ENCODE data around the gene COL4A1. TPM values are rescaled to one million over a fixed set of nuclear protein-coding genes. Genes with fewer than 3 reads are reported as not detected.
A peak's percentile ranks its signal among the peaks of the same experiment; 100 is the strongest.
"Not testable (repeated sequence)": the region's sequence is repeated elsewhere in the genome, so short reads cannot be mapped to it uniquely, and the experiment has no call there.

COL4A1 gene
- total RNA-seq, 1 donor from 2014 or later = 120 TPM

- H3K4me3 ChIP-seq = no peak overlapping the region
- intact Hi-C loops (cut with micrococcal nuclease) = no loop called here
- H3K27me3 ChIP-seq (ENCODE audit: low read depth) = peaks cover 23% of the 10 kb centered on the region
- TF ChIP-seq CTCF (IDR thresholded peaks at IDR 0.05; ENCODE audit: borderline replicate concordance) = no peak
- DNase-seq = no peak
- H3K9me3 ChIP-seq (replicated peaks) = no peaks in the 10 kb centered on the region
- no peak overlapping the region for H3K27ac ChIP-seq (replicated peaks)
- no peaks in the 10 kb centered on the region for H3K36me3 ChIP-seq
- peaks cover 25% of the 10 kb centered on the region for H3K4me1 ChIP-seq
Observed at GRCh38 chr13:110113284-110113764, 193.6 kb downstream of the COL4A1 start.

- Histone ChIP-seq H3K27me3 (ENCODE audit: low read depth) (peaks cover 15% of the 10 kb centered on the region), H3K4me1 (peaks cover 24% of the 10 kb centered on the region)
- H3K9me3 ChIP-seq (replicated peaks); intact Hi-C loops (cut with micrococcal nuclease); H3K27ac ChIP-seq (replicated peaks); H3K36me3 ChIP-seq; DNase-seq; H3K4me3 ChIP-seq: not testable (repeated sequence)
- peak; percentile 34 for TF ChIP-seq CTCF (IDR thresholded peaks at IDR 0.05; ENCODE audit: borderline replicate concordance)
Observed at GRCh38 chr13:110112379-110112778, 194.6 kb downstream of the COL4A1 start.

GRCh38 chr13:110110783-110111182 lies 196.2 kb downstream of the COL4A1 start:
- no peak for DNase-seq
- intact Hi-C loops (cut with micrococcal nuclease) = no loop called here
- H3K4me3 ChIP-seq = no peak overlapping the region
- H3K27ac ChIP-seq (replicated peaks) = no peak overlapping the region
- no peaks in the 10 kb centered on the region for H3K9me3 ChIP-seq (replicated peaks)
- no peaks in the 10 kb centered on the region for H3K36me3 ChIP-seq
- H3K4me1 ChIP-seq = peaks cover 40% of the 10 kb centered on the region
- no peaks in the 10 kb centered on the region for H3K27me3 ChIP-seq (ENCODE audit: low read depth)
- no peak for TF ChIP-seq CTCF (IDR thresholded peaks at IDR 0.05; ENCODE audit: borderline replicate concordance)

- TF ChIP-seq CTCF (IDR thresholded peaks at IDR 0.05; ENCODE audit: borderline replicate concordance) = no peak
- H3K9me3 ChIP-seq (replicated peaks) = no peaks in the 10 kb centered on the region
- H3K27ac ChIP-seq (replicated peaks) = peak overlapping the region; percentile 82
- DNase-seq = peak; percentile 80
- peaks cover 49% of the 10 kb centered on the region for H3K4me1 ChIP-seq
- H3K4me3 ChIP-seq = peak overlapping the region; percentile 36
- intact Hi-C loops (cut with micrococcal nuclease) = no loop called here
- H3K36me3 ChIP-seq = no peaks in the 10 kb centered on the region
- no peaks in the 10 kb centered on the region for H3K27me3 ChIP-seq (ENCODE audit: low read depth)
Observed at GRCh38 chr13:110109910-110110309, 197.0 kb downstream of the COL4A1 start.

- Histone ChIP-seq H3K27me3 (ENCODE audit: low read depth) (no peaks in the 10 kb centered on the region), H3K9me3 (replicated peaks) (no peaks in the 10 kb centered on the region), H3K4me3 (peak overlapping the region; percentile 36), H3K27ac (replicated peaks) (peak overlapping the region; percentile 82), H3K36me3 (no peaks in the 10 kb centered on the region), H3K4me1 (peaks cover 51% of the 10 kb centered on the region)
- intact Hi-C loops (cut with micrococcal nuclease) = no loop called here
- peak; percentile 2 for TF ChIP-seq CTCF (IDR thresholded peaks at IDR 0.05; ENCODE audit: borderline replicate concordance)
- no peak for DNase-seq
Observed at GRCh38 chr13:110109140-110109783, 197.7 kb downstream of the COL4A1 start.

Data from left ventricle myocardium inferior (tissue), 1 donor.